A172 (cell line): Measurements from ENCODE around the gene COL19A1. TPM values are rescaled to one million over a fixed set of nuclear protein-coding genes. Genes with fewer than 3 reads are reported as not detected.

Source experiments
- DNase-seq: peaks from one replicate; pipeline ENCODE4 v3.0.0-alpha.2; 2015; ENCODE audit warnings: low spot score
- total RNA-seq: library from RNA; depleted of rRNA; stranded (reverse); fragments of >200 nt; shearing (Covaris generic); gene quantifications from 2 replicates; pipeline ENCODE4 v1.2.3, GENCODE V29; 2014

The COL19A1 gene
- total RNA-seq, 1 experiment from 2014 or later = not detected

DNA sequence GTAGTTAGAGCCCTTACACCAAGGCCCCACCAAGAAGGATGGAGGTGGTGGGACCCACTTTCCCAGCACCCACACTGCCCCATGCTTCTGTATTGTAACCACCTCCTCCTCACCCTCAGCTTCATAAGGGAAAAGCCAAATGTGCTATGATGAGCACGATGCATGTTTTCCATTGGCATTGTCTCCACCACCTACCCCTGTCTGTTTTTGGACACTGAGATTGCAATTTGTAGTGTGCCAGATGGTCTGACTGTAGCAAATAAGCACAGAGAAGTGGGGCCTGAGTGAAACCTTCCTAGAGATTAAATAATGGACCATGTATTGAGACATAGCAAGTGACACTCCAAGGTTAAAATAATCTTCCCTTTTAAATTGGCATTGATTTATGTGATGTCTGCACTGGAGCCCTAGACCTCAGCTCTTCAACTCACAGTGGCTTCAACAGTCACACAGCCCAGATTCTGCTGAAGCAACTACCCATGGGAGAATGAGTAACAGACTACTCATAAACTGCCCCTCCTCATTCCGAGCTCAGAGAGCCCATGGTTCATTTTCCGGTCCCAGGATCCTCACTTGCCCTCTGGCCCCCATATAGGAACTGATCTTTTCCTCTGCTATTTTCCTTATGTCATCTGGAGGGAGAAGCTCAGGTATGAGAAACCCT is 258.7 kb downstream of the COL19A1 start:
- peak; percentile 45 for DNase-seq

DNA sequence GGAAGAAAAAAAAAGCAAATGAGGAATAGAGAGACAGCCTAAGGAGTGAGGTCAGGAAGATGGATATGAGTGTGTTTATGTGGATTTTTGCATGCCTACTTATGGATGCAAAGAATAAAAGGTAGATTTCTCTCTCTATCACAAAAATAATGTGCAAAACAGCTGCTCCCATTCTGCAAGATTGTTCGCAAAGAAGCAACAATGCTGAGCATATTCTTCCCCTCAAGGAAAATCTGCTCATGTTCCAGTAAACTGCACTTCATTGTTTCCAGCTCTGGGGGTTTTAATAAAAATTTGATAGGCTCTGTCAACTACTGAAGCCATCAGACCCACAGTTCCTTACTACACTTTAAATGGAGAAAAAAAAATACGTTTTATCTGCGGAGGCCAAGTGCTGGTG is 259.2 kb downstream of the COL19A1 start:
- no peak for DNase-seq

DNA sequence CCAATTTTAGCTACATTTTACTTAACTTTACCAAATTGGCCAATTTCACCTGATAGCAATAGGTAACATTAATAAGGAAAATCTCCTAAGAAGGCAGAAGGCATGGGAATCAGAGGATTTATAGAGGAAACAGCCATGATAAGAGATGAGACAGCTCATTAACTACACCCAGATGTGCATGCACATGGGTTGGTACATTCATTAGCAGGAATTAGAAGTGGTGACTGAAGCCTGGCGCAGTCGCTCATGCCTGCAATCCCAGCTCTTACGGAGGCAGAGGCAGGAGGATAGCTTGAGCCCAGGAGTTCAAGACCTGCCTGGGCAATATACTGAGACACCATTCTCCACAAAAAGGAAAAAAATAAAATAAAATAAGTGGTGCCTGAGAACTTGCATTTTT is 263.0 kb downstream of the COL19A1 start:
- no peak for DNase-seq

DNA sequence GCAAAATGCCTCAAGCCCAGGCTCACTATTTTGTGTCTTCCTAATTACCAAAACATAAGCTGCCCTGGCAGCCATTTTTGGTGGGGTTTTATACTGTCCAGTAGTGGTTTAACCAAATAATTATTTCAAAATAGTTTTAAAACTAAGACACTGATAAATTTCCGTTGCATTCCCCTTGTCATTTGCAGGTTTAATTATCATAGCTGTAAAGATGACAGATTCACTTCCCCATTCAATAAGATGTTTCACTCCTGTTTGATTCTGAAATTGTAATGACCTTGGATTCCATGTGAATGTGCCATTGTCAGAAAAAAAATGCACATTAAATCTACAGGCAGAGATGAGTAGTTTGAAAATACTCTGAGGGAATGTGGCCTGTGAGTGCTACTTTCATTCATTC is 264.5 kb downstream of the COL19A1 start:
- DNase-seq = no peak

DNA sequence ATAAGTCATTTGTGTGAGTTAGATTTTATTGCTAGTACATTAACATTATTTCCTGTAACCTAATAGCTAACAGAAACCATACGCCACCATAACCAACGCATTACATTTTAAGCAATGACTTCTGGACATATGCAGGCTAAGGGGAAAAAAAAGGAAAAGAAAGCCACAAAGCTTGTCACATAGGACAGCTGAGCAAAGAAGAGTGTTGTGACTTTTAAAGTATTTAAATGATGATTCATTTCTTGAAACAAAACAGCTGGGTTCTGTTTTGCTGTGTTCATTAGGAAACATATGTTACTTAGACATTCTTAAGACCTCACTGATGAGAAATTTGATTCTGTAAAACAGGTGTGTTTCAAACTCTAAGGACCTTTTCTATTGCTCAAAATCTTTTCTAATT is 265.2 kb downstream of the COL19A1 start:
- no peak for DNase-seq

DNA sequence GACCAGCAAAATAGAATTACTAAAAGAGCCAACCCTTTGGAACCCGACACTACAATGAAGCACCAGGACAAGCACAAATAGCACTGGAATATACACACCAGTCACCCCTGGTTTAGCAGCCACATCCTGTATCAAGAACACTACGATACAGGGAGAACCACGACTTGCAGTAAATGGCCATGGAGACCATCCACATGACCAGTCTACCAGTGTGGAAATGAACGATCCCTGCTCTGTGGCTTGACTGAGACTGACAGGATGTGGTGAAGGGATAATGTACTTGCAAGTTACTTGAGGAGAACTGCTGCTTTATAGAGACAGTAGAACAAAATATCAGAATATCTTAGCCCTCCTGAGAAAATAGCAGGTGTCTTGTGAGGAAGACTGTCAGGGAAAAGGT is 266.9 kb downstream of the COL19A1 start:
- no peak for DNase-seq

DNA sequence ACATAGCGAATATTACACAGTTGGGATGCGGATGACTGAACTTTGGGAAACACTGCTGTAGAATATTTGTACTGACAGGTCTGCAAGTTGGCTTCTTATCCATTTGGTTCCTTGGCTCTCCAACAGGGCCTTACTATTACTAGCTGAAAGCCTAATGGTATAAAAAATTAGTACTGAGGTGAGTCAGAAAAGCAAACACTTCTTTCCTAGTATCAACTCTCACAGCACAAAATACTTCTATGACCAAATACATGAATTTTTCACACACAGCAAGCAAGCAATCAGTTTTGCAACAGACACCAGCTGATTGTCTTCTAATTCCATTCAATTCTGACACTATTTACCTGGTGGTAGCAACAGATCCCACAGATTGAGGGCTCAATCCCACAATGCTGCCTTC is 268.2 kb downstream of the COL19A1 start:
- no peak for DNase-seq

DNA sequence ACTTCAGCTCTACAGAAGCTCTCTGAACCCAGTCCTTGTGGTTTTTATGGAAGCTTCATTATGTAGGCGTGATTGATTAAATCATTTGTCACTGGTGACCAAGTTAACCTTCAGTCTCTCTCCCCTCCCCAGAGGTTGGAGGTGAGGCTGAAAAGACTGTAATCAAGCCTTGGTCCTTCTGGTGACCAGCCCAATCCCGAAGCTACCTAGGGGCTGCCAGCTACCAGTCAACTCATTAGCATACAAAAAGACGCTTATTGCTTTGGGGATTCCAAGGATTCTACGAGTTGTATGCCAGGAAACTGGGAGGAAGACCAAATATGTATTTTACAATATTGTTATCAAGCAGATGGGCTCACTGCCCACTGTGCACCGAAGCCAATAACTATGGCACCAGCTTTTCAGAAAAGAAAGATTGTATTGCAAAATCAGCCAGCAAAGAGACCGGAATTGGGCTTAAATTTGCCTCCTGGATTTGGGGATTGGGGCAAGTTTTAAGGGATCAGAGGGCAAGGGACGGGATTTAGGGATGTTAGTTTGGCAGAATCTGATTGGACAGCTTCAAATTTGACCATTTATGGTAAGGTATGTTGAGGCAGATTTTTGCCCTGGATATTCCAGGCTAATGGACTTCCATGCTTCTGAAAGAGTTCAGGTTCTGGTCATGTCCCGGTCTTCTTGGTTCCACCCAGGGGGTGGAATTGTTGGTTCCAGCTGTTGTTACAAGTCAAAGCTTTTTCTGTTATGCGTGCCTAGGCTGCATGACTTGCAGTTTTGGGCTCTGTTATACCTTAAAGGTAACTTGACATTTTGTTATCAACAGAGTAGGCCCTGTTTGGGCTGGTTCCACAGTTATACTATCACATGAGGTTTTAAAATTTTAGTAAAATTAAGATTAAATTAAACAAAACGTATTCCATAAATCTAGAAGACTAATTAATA is 269.1 kb downstream of the COL19A1 start:
- no peak for DNase-seq

DNA sequence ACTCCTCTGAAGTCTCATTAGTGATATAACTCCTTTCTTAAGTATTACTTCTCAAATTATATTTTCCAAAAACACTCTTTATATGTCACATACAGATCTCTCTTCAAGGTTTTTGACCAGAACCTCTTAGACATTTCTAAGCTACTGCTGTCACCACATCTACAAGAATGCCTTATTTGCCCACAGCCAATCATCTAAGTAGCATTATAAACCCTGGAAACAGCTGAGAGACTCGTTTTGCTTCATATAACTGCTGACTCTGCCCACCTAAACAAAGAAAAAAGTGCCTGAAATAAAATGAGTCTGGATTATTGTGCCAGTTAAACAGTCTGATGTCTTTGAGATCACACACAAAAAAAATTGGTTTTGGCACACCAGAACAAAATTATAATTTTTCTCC is 270.6 kb downstream of the COL19A1 start:
- no peak for DNase-seq

DNA sequence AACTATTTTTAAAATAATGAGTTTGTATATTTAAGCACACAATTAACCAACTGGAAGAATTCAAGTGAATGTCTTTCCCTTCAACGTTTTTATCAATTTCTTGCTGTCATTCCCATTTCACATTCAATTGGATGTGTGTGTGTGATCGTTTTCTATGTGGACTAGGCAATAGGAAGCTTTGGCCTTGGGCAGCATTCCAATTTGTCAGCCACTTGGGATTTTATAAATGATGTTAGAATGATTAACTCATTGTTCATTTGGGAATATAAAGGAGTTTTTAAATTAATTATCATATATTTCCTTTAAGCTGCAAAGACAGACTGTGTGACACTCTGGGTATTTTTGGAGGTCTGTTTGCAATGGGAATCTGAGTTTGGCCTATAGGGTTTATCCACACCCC is 274.1 kb downstream of the COL19A1 start:
- DNase-seq = no peak

DNA sequence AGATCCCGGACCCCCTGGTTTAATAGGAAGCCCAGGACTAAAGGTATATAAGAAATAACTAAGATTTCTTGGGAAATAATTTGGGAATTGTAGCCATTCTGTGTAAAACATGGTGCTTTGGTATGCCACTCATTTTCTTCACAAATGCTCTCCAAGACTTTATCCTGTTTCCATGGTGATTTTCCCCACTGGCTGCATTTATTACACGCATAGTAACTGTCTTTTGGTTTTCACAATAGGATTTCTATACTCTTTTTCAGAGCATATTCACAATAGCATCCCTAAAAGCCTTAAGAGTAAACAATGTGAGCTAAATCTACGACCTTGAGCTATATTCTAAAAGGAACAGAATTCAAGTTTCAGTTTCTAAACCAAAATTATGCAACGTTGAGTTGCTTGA is 275.7 kb downstream of the COL19A1 start:
- no peak for DNase-seq

DNA sequence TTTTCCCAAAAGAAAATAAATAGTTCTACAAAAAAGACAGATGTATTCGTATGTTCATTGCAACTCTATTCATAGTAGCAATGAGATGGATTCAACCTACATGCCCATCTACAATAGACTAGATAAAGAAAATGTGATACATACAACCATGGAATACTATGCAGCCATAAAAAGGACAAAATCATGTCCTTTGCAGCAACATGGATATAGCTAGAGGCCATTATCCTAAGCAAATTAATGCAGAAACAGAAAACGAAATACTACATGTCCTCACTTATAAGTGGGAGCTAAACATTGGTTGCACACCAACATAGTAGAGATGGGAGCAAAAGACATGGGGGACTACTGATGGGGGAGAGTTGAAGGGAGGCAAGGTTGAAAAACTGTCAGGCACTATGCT is 278.8 kb downstream of the COL19A1 start:
- no peak for DNase-seq

DNA sequence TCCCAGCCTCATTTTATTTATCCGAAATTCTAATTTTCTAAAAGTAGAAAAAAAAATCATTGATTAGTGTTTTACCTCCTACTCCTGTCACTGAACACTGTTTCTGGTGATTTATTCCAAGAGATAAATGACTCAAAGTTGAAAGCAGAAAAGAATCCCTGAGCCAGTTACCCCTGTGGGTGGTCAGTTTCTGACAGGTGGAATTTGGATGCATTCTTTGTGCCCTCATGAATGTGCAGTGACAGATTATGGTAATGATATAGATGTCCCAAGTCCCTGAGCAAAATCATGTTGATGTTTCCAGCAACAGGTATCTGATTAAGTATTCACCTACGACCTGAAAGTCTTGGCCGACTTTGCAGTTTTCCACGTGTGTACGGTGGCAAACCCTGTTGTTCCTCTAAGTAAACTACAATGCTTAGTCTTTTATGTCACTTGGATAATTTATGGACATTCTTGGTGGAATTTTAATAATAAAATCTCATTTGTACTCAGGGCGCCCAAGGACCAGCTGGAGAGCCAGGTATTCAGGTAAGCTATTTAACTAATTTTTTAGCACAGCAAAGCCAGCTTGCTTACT is 282.9 kb downstream of the COL19A1 start:
- no peak for DNase-seq

DNA sequence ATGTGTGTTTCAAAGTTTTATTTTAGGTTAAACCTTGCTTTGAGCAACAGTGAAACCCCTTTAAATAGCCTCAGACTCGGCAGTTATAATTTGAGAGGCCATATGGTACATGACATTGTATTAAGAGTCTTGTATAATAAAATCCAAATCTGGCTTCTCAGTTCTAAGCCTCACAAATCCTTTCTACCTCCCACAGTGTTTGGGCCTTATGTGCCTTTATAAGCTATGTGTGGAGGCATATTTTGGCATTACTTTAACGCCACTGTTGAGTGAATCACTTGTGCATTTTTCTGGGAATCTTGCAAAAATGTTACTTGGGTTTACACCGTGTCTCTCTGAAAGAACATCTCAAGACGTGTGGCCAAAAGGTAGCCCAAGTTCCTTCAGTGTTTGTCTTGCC is 284.2 kb downstream of the COL19A1 start:
- DNase-seq = no peak

DNA sequence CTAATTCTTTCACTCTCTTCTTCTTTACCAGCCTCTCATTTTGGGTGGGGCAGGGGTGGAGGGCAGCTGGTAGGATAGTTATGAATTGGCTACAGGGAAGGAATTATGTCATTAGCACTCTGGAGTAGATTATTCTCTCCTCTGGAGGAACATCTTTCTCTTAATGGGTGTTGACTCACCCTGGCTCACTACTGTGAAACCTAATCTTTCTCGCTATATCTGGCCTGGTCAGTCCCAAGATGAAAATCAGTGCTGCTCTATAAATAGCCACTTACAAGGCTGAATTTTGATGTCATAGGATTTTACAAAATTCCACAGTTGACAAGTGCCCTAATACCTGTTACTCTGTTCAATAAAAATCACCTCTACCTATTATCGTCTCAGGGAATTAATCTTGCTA is 285.3 kb downstream of the COL19A1 start:
- peak; percentile 4 for DNase-seq

DNA sequence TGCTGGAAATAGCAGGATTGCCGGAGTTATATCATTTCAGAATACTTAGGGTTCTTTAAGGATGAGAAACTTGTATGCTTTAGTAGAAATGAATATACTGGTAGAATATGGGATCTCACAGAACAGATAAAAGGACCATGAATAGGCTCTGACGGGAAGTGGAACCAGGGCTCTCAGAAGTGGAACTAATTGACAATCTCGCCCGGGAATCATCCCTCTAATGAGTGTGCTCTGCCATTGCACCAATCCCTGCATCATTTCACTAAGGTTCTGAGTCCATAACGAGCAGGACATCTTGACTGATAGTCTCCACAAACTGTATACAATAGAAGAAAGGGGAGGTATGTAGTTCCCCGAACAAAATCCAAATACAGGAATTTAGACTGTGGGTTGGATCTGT is 286.4 kb downstream of the COL19A1 start:
- no peak for DNase-seq

DNA sequence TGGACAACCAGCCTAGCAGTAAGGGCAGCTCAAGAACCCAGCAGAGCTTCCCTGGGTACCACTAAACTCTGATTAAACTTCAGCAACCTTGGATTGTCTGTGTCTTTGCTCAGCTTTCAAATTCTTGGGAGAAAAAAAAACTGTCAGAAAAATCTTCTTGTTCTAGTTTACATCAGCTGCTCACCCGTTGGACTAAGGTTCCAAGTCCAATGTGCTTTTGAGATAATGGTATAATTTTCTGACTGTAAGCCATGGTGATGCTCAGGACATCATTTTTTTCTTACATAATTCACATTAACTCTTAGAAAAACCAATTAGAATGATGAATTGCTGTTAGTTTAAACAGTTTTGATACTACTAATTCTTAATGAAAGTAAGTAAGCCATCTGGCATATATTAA is 290.7 kb downstream of the COL19A1 start:
- DNase-seq = no peak

DNA sequence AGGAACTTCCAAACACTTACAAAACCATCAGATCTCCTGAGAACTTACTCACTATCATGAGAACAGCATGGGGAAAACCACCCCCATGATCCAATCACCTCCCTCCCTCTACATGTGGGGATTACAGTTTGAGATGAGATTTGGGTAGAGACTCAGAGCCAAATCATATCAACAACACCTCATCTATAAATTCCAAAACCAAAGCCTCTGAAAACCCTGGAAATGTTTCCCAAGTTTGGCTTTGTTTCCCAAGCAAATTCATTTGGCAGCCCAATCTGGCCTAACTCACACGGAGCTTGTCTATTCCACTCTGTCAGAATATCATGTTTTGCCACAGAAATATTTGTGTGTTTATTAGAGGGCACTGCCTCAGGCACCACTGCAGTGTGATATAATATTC is 293.9 kb downstream of the COL19A1 start:
- DNase-seq = no peak

DNA sequence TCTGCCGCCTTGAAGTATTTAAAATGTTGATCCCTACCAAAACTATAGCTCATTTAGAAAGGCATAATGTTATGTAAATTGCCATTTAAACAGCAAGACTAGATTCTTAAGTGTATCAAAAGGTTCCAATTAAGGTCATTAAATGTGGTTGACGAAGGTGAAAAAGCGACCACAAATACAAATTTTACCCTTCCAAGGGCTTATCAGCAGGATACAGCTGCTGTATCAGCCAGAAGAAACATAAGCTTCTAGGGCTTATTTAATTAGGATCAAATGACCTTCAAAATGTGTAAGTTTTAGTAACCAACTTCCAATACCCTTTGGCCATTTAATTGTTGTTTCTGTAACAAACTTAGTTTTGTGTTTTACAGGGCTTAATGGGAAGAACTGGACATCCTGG is 296.6 kb downstream of the COL19A1 start:
- no peak for DNase-seq

DNA sequence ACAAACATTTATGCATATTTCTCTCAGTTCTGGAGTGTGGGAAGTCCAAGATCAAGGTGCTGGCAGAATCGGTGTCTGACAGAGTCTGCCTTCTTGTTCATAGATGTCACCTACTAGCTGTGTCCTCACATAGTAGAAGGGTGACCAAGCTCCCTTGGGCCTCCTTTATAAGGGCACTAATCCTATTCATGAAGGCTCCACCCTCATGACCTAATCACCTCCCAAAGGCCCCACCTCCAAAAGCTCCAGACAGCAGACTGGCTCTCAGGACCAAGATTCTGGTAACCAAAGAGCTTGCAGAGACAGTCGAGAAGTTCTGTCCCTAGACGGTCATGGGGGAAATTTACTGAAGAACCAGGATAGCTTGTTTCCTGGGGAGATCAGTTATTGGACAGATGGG is 297.4 kb downstream of the COL19A1 start:
- no peak for DNase-seq

DNA sequence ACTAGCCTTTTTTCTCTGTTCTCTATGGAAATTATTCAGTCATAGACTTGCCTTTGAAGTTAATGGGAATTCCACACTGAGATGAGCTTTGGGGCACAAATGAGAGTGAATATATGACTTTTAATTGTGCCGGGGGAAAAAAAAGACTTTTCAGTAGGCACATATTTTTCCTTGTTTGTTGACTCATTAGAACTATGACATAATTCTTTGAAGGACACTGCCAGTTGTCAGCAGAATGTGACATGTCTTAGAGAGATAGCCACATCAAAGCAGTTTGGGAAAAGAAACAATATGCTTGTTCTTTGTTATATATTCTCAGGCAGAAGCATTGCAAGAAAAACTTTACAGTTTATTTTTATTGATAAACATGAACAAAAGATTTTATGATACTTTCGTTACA is 298.2 kb downstream of the COL19A1 start:
- no peak for DNase-seq

DNA sequence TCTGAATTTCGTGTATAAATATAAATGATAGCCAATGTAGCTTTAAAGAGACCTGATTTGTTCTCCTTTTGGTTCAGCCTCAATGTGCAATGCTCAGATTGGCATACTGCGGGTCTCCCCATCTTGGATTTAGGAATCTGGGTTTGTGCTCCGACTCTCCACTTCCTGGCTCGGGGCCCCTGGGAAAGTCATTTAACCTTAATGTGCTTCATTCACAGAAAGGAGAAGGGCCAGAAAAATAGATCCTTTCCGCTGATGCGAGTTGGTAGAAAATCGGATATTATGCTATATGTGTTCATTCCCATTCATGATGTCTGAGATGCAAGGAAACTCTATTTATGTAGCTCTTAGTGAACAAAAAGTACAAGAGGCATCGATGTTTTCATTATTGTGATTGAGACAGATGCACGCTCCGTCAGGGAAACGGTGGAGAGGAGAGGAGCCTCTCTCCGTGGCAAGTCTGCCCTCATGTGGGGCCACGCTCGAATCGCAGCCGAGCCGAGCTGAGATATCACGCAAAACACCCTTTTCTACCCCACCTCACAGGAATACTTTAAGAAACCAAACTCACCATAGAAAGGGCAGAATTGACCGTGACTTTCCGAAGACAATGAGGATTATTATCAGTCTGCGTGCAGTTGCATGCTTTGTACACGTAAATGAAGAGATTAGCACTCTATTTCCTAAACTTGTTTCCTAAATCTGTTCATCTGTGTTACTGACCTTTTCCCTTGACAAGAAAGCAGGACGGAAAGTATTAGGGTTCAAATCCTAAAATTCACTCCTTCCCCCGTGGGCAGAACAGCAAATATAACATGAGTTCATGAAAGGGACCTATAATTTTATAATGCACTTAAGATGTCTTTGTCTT is 300.0 kb downstream of the COL19A1 start:
- peak; percentile 29 for DNase-seq
